Endothelial cell of umbilical vein (primary cell): Measurements from ENCODE around the gene SPEN.

Experiments
- EZH2 ChIP-seq: IDR thresholded peaks from 2 replicates; pipeline ENCODE4 v1.6.1; 2012; ENCODE audit warnings: borderline replicate concordance, low read depth, mild to moderate bottlenecking, moderate library complexity, low read length, inconsistent platforms; ENCODE audit not compliant: severe bottlenecking
- FOS ChIP-seq: IDR thresholded peaks from 2 replicates; pipeline ENCODE4 v1.6.1; 2011; ENCODE audit warnings: mild to moderate bottlenecking, low read length, moderate library complexity, borderline replicate concordance; ENCODE audit not compliant: insufficient read depth
- GATA2 ChIP-seq: IDR thresholded peaks from 2 replicates; pipeline ENCODE4 v1.7.0; 2011; ENCODE audit warnings: low read depth, mild to moderate bottlenecking, moderate library complexity, mixed read lengths, low read length; ENCODE audit not compliant: insufficient read length, insufficient read depth
- JUN ChIP-seq: IDR thresholded peaks from 2 replicates; pipeline ENCODE4 v1.6.1; 2011; ENCODE audit warnings: borderline replicate concordance, low read depth; ENCODE audit not compliant: insufficient read length, insufficient read depth
- MAX ChIP-seq: IDR thresholded peaks from 2 replicates; pipeline ENCODE4 v1.6.1; 2011; ENCODE audit not compliant: insufficient read depth, insufficient read length
- POLR2A ChIP-seq: IDR thresholded peaks from 2 replicates; pipeline ENCODE4 v1.6.1; 2012; ENCODE audit warnings: low read depth, mild to moderate bottlenecking, control low read depth, low read length
- POLR2AphosphoS5 ChIP-seq: IDR thresholded peaks from 2 replicates; pipeline ENCODE4 v1.6.1; 2012; ENCODE audit warnings: low read depth, mild to moderate bottlenecking, control low read depth, low read length, moderate library complexity; ENCODE audit not compliant: insufficient read depth
- TF ChIP-seq, protein P1 (sequence below), 2 donors: IDR thresholded peaks; 1 replicate in 1 of 2; 2 replicates in 1 of 2; pipeline ENCODE4 v1.5.1; 2011; ENCODE audit warnings: low read length in 2 of 2, mild to moderate bottlenecking in 2 of 2, moderate library complexity in 2 of 2, control low read depth in 1 of 2, inconsistent platforms in 1 of 2, low read depth in 1 of 2; ENCODE audit not compliant: insufficient read depth in 1 of 2; ENCODE audit errors: extremely low read depth in 1 of 2

- TF ChIP-seq POLR2AphosphoS5 (no peak), POLR2A (no peak), JUN (no peak), MAX (no peak), EZH2 (no peak), GATA2 (no peak), FOS (peak; percentile 20)
- TF ChIP-seq, protein P1, sequence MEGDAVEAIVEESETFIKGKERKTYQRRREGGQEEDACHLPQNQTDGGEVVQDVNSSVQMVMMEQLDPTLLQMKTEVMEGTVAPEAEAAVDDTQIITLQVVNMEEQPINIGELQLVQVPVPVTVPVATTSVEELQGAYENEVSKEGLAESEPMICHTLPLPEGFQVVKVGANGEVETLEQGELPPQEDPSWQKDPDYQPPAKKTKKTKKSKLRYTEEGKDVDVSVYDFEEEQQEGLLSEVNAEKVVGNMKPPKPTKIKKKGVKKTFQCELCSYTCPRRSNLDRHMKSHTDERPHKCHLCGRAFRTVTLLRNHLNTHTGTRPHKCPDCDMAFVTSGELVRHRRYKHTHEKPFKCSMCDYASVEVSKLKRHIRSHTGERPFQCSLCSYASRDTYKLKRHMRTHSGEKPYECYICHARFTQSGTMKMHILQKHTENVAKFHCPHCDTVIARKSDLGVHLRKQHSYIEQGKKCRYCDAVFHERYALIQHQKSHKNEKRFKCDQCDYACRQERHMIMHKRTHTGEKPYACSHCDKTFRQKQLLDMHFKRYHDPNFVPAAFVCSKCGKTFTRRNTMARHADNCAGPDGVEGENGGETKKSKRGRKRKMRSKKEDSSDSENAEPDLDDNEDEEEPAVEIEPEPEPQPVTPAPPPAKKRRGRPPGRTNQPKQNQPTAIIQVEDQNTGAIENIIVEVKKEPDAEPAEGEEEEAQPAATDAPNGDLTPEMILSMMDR (IDR thresholded peaks at IDR 0.05; ENCODE audit: extremely low read depth in 1 of 2, insufficient read depth in 1 of 2, low read depth in 1 of 2, low read length in 2 of 2), result no peak
These were observed 22.9 kb downstream of the SPEN start for GRCh38 chr1:15870421-15870820.
